D721Med (cell line): Measurements from ENCODE around the gene RGS6.

Experiments used
- DNase-seq: peaks from one replicate; pipeline ENCODE4 v3.0.0; 2011; ENCODE audit warnings: low spot score; ENCODE audit not compliant: insufficient read length
- FAIRE-seq: peaks from 2 replicates; lab custom pipeline; 2011; peaks lifted over from hg19 to GRCh38; lab: Jason Lieb, UNC
- TF ChIP-seq, protein P1 (sequence below): IDR thresholded peaks from 2 replicates; pipeline ENCODE4 v1.5.1; 2012; ENCODE audit warnings: mild to moderate bottlenecking, control low read depth; ENCODE audit not compliant: insufficient read depth; ENCODE audit errors: missing control alignments

The RGS6 gene

DNA sequence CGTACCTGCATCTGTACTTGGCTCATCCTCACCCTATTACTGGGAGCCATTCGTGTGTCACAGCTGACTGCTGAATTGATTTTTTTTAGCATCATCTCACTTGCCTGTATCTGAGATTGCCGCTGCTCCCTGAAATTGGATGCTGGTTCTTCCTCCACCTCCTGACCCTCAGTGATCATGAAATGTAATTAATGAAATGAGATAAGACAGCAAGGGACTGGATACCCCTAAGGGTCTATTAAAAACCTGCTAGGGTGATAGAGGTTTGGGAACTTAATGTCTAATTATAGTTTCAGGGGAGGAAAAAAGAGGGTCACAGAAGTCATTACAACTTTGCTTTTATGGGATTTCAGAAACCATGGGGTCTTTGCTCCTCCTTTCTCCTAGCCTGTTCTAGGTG, 551.1 kb downstream of the RGS6 start:
- TF ChIP-seq, protein P1, sequence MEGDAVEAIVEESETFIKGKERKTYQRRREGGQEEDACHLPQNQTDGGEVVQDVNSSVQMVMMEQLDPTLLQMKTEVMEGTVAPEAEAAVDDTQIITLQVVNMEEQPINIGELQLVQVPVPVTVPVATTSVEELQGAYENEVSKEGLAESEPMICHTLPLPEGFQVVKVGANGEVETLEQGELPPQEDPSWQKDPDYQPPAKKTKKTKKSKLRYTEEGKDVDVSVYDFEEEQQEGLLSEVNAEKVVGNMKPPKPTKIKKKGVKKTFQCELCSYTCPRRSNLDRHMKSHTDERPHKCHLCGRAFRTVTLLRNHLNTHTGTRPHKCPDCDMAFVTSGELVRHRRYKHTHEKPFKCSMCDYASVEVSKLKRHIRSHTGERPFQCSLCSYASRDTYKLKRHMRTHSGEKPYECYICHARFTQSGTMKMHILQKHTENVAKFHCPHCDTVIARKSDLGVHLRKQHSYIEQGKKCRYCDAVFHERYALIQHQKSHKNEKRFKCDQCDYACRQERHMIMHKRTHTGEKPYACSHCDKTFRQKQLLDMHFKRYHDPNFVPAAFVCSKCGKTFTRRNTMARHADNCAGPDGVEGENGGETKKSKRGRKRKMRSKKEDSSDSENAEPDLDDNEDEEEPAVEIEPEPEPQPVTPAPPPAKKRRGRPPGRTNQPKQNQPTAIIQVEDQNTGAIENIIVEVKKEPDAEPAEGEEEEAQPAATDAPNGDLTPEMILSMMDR, result no peak
- DNase-seq, result no peak
- no peak for FAIRE-seq

DNA sequence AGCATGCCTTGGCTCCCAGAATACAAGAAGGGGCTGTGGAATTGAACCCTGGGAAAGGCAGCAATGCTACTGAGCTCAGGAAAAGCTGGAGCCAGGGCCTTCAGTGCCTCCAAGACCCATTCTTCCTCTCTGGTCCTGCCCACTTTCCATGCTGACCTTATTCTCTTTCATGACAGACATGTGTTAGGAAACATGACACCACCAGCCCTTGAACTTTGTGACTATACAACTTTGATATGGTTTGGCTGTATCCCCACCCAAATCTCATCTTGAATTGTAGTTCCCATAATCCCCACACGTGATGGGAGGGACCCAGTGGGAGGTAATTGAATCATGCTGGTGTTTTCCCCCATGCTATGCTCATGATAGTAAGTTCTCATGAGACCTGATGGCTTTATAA, 553.5 kb downstream of the RGS6 start:
- TF ChIP-seq, protein P1, result no peak
- FAIRE-seq (no peak), DNase-seq (no peak)

DNA sequence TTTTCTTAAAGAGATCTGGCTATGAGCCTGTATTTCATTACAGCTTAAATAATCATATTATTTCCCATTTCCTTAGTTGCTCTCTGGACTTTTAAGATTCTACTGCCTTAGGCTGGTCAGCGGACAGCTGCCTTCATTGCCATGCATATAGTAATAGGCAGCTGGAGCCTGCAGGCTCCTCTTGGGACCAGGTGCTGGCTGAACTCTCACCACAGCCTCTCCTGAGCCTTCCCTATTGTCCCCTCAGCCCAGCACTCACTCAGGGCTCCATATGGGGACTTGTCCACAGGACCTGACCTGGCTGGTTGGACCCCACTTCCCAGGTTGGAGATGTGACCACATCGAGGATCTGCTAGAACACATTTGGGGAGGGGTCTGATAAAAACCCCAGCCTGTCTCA, 556.3 kb downstream of the RGS6 start:
- DNase-seq, result no peak
- TF ChIP-seq, protein P1, result no peak
- no peak for FAIRE-seq

DNA sequence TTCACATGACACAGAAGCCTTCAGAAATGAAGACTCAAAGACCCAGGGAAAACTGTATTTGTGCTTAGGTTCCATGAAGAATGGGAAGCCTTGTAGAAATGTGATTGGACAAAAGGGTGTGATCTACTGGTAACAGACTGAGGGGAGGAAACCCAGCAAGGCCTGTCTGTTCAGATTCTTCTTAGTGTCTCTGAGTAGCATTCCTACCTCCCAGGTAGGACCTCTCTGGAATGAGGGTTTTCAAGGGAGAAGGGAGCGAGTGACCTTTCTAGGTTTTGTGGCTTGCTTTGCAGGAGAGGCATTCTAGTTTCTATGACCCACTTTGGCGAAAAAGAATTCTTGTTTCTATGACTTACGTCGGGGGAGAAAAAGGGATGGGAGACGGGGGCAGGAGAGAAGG, 560.0 kb downstream of the RGS6 start:
- DNase-seq (no peak), FAIRE-seq (no peak)
- TF ChIP-seq, protein P1, result no peak

DNA sequence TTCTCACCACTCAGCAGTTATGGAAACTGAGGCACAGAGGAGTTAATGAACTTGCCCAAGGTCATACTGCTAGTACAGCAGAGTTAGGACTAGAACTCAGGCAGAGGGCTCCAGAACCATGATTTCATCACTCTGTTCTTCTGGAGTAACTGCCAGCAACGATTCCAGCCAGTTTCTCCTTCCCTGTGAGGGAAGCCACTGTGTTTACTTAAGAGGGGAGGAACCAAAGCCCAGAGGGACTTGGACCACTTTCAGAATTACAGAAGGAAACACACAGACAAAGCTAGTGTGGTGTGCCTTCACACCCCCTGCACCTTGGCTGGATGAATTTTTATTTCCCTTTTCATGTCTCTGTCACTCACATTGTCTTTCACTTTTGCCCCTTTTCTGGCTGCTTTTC, 563.4 kb downstream of the RGS6 start:
- TF ChIP-seq, protein P1, result no peak
- no peak for FAIRE-seq
- no peak for DNase-seq

DNA sequence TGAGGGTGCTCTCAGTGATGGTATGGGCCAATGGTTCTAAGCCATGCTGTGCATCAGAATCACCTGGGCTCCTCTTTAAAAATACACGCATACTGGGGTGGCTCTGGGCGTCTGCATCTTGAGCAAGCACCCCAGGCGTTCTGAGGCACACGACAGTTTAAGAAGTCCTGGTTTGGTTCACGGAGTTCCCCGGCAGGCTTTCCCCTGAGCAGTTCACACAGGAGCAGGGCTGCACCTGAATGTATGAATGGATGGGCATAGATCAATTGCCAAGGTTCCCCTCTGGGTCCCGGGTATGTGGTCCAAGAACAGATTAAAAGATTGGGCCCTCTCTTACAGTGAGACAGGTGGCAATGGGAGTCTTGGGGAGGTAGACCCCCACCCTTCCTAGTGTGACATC, 566.4 kb downstream of the RGS6 start:
- TF ChIP-seq, protein P1, result no peak
- no peak for DNase-seq

DNA sequence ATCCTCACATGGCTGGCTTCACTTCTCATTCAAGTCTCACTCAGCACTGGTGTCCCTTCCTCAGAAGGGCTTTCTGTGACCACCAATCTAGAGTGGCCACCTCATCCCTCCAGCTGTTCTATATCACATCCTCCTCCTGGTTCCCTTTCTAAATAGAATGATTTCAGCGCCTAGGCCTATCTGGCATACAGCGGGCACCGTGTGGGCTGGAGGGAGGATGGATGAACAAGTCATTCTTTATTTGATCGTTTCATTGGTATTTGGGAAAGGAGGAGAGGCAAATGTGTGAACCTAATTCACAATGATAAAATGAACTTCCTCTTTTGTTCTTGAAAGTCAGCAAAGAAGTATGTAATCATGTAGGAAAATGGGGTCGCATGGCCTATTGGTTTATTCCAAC, 567.5 kb downstream of the RGS6 start:
- FAIRE-seq (no peak), DNase-seq (no peak)
- TF ChIP-seq, protein P1, result no peak

More for the DNA sequence above, 566.4 kb downstream of the RGS6 start:
- no peak for FAIRE-seq
